K562 (cell line): Measurements from ENCODE around the gene EPHB3.

Experiments used
- CTCF ChIP-seq, 3 experiments: IDR thresholded peaks in 2 of 3; conservative IDR thresholded peaks in 1 of 3; 2 replicates each; pipeline ENCODE4 v1.5.1; 2011 to 2012; ENCODE audit warnings: low read length in 3 of 3, mild to moderate bottlenecking in 3 of 3, control low read depth in 2 of 3, improper control_type of control experiment in 1 of 3, inconsistent platforms in 1 of 3, low read depth in 1 of 3, mixed read lengths in 1 of 3, moderate library complexity in 1 of 3; ENCODE audit not compliant: insufficient read depth in 2 of 3
- E2F4 ChIP-seq: sonication (generic); formaldehyde crosslinking; IDR thresholded peaks from 2 replicates; pipeline ENCODE4 v1.8.0; 2022; ENCODE audit warnings: mild to moderate bottlenecking, low read depth, missing genetic modification reagents
- FOXK2 ChIP-seq, 2 experiments: fragments of 450-650 bp; IDR thresholded peaks in 1 of 2; conservative IDR thresholded peaks in 1 of 2; 2 replicates each; pipeline ENCODE4 v1.6.1; 2016; ENCODE audit warnings: low read depth in 2 of 2, mild to moderate bottlenecking in 1 of 2
- HBP1 ChIP-seq: fragments of 450-650 bp; formaldehyde crosslinking; IDR thresholded peaks from 2 replicates; pipeline ENCODE4 v1.4.0; 2022; ENCODE audit warnings: missing genetic modification characterization
- MLLT1 ChIP-seq, 2 experiments: fragments of 450-650 bp; IDR thresholded peaks; 2 replicates each; pipeline ENCODE4 v1.6.1; 2016
- REST ChIP-seq, 2 experiments: fragments of 450-650 bp; formaldehyde crosslinking in 1 of 2; IDR thresholded peaks; 2 replicates each; pipeline versions ENCODE4 v1.4.0 to v1.6.1; 2014 to 2020; ENCODE audit warnings: mild to moderate bottlenecking in 2 of 2, borderline replicate concordance in 1 of 2, low read depth in 1 of 2
- SREBF2 ChIP-seq: sonication (generic); formaldehyde crosslinking; IDR thresholded peaks from 2 replicates; pipeline ENCODE4 v1.4.0; 2020; ENCODE audit warnings: mild to moderate bottlenecking, missing genetic modification reagents

- no peak for TF ChIP-seq MLLT1 (IDR thresholded peaks at IDR 0.05)
- no peak for TF ChIP-seq SREBF2 (CRISPR knock-in tag)
- peak; percentile 60; the same call in 1 of the 2 replicates for TF ChIP-seq REST (IDR thresholded peaks at IDR 0.05; ENCODE audit: borderline replicate concordance)
- TF ChIP-seq REST (CRISPR knock-in tag; IDR thresholded peaks at IDR 0.05; ENCODE audit: low read depth), result no peak
- no peak for TF ChIP-seq HBP1 (CRISPR knock-in tag)
- TF ChIP-seq FOXK2 (conservative IDR thresholded peaks at IDR 0.05 in 1 of 2, IDR thresholded peaks at IDR 0.05 in 1 of 2; ENCODE audit: low read depth in 2 of 2), result no peak
- no peak for TF ChIP-seq E2F4 (CRISPR knock-in tag)
- peak; percentile 78 to 88 (median 80) for TF ChIP-seq CTCF (IDR thresholded peaks at IDR 0.05 in 2 of 3, conservative IDR thresholded peaks at IDR 0.05 in 1 of 3; ENCODE audit: insufficient read depth in 2 of 3, low read depth in 1 of 3, low read length in 3 of 3)
Observed at GRCh38 chr3:184540777-184541681, 20.6 kb upstream of the EPHB3 start.
